HepG2 (cell line): ENCODE measurements around the gene COL8A2. TPM values are rescaled to one million over a fixed set of nuclear protein-coding genes. Genes with fewer than 3 reads are reported as not detected.

Experiments
- CC2D1A ChIP-seq: sonication (generic); formaldehyde crosslinking; IDR thresholded peaks from 2 replicates; pipeline ENCODE4 v1.8.1; 2023; ENCODE audit warnings: mild to moderate bottlenecking, missing genetic modification reagents
- CERS6 ChIP-seq: sonication (generic); formaldehyde crosslinking; IDR thresholded peaks from 2 replicates; pipeline ENCODE4 v1.5.0; 2020; ENCODE audit warnings: missing genetic modification reagents
- DBP ChIP-seq: sonication (generic); formaldehyde crosslinking; IDR thresholded peaks from 2 replicates; pipeline ENCODE4 v1.4.0; 2020; ENCODE audit warnings: missing genetic modification reagents; ENCODE audit errors: not compliant biosample characterization
- DNMT1 ChIP-seq: sonication (generic); formaldehyde crosslinking; IDR thresholded peaks from 2 replicates; pipeline ENCODE4 v1.5.1; 2020; ENCODE audit warnings: mild to moderate bottlenecking, missing genetic modification reagents
- FLYWCH1 ChIP-seq: sonication (generic); formaldehyde crosslinking; IDR thresholded peaks from 2 replicates; pipeline ENCODE4 v1.8.1; 2023; ENCODE audit warnings: mild to moderate bottlenecking, missing genetic modification reagents
- HMGA1 ChIP-seq: sonication (generic); formaldehyde crosslinking; conservative IDR thresholded peaks from 2 replicates; pipeline ENCODE4 v1.4.0; 2020; ENCODE audit warnings: missing genetic modification reagents
- HNRNPLL ChIP-seq: fragments of 200-400 bp; formaldehyde crosslinking; IDR thresholded peaks from 2 replicates; pipeline ENCODE4 v1.6.1; 2017; ENCODE audit warnings: mild to moderate bottlenecking, low read depth, low read length; ENCODE audit not compliant: poor library complexity, severe bottlenecking
- PBX3 ChIP-seq: sonication (generic); formaldehyde crosslinking; IDR thresholded peaks from 2 replicates; pipeline ENCODE4 v1.8.1; 2023; ENCODE audit warnings: missing genetic modification reagents, inconsistent platforms, borderline replicate concordance
- SNAPC2 ChIP-seq: sonication (generic); formaldehyde crosslinking; IDR thresholded peaks from 2 replicates; pipeline ENCODE4 v1.8.1; 2022; ENCODE audit warnings: mild to moderate bottlenecking, missing genetic modification reagents
- TSC22D2 ChIP-seq: sonication (generic); formaldehyde crosslinking; IDR thresholded peaks from 2 replicates; pipeline ENCODE4 v1.5.1; 2020; ENCODE audit warnings: missing genetic modification reagents, mild to moderate bottlenecking, borderline replicate concordance
- ZBTB4 ChIP-seq: sonication (generic); formaldehyde crosslinking; IDR thresholded peaks from 2 replicates; pipeline ENCODE4 v1.4.0; 2020; ENCODE audit warnings: missing genetic modification reagents, mild to moderate bottlenecking, borderline replicate concordance
- ZNF225 ChIP-seq: sonication (generic); formaldehyde crosslinking; IDR thresholded peaks from 2 replicates; pipeline ENCODE4 v1.4.0; 2020; ENCODE audit warnings: mild to moderate bottlenecking, missing genetic modification reagents
- ZNF280D ChIP-seq: sonication (generic); formaldehyde crosslinking; IDR thresholded peaks from 2 replicates; pipeline ENCODE4 v1.5.1; 2020; ENCODE audit warnings: mild to moderate bottlenecking, missing genetic modification reagents
- ZNF563 ChIP-seq: sonication (generic); formaldehyde crosslinking; IDR thresholded peaks from 2 replicates; pipeline ENCODE4 v1.8.0; 2022; ENCODE audit warnings: mild to moderate bottlenecking, moderate library complexity, missing genetic modification reagents
- ZNF577 ChIP-seq: sonication (generic); formaldehyde crosslinking; IDR thresholded peaks from 2 replicates; pipeline ENCODE4 v1.4.0; 2020; ENCODE audit warnings: mild to moderate bottlenecking, low read depth, missing genetic modification reagents, borderline replicate concordance
- ZNF740 ChIP-seq: sonication (generic); formaldehyde crosslinking; IDR thresholded peaks from 2 replicates; pipeline ENCODE4 v1.4.0; 2020; ENCODE audit warnings: missing genetic modification reagents
- ZNF83 ChIP-seq: sonication (generic); formaldehyde crosslinking; IDR thresholded peaks from 2 replicates; pipeline ENCODE4 v1.4.0; 2020; ENCODE audit warnings: missing genetic modification reagents, mild to moderate bottlenecking, borderline replicate concordance
- polyA plus RNA-seq, 8 experiments: library from polyadenylated mRNA; depleted of rRNA in 3 of 8; stranded (reverse) in 7 of 8; unstranded in 1 of 8; fragments of >200 nt; fragmentation: Illumina TruSeq in 4 of 8; extraction: Trizol in 4 of 8; gene quantifications; 2 replicates each; pipeline versions ENCODE4 v1.2.1 to v1.2.3, GENCODE V29; 2011 to 2016; ENCODE audit warnings: low read depth in 4 of 8, missing spikeins in 1 of 8, mixed read lengths in 1 of 8; ENCODE audit not compliant: insufficient read depth in 1 of 8
- total RNA-seq, 5 experiments: library from RNA; depleted of rRNA; stranded (reverse); fragments of >200 nt; fragmentation: Illumina TruSeq; extraction: Trizol; gene quantifications; 2 replicates each; pipeline ENCODE4 v1.2.3, GENCODE V29; 2016; ENCODE audit warnings: low read depth in 1 of 5

COL8A2 gene
- total and polyA plus RNA-seq, 2 of the 13 experiments (the other 11 are each of a cell fraction or from before 2014, with no cell fraction given) = 0.13 to 0.24 TPM

- TF ChIP-seq HMGA1 (CRISPR knock-in tag) (no peak), PBX3 (CRISPR knock-in tag) (0 out of 2 replicates have a peak, but pooled peaks have one; percentile 43), ZBTB4 (CRISPR knock-in tag) (peak; percentile 82; the same call in 1 of the 2 replicates), ZNF577 (no peak), DBP (no peak), CC2D1A (CRISPR knock-in tag) (no peak), ZNF280D (CRISPR knock-in tag) (no peak), HNRNPLL (peak; percentile 68), FLYWCH1 (CRISPR knock-in tag) (no peak), DNMT1 (CRISPR knock-in tag) (peak; percentile 82; the same call in 1 of the 2 replicates), ZNF225 (CRISPR knock-in tag) (peak; percentile 87; the same call in 1 of the 2 replicates), ZNF83 (peak; percentile 81; the same call in 1 of the 2 replicates), ZNF563 (CRISPR knock-in tag) (peak; percentile 93), ZNF740 (CRISPR knock-in tag) (peak; percentile 85), TSC22D2 (CRISPR knock-in tag) (peak; percentile 77; the same call in 1 of the 2 replicates), CERS6 (CRISPR knock-in tag) (0 out of 2 replicates have a peak, but pooled peaks have one; percentile 28), SNAPC2 (peak; percentile 73)
These were observed 36.2 kb downstream of the COL8A2 start, which contains the start of gene ADPRS (continued) for GRCh38 chr1:36088577-36089392.
